IMR-90 (cell line): ENCODE data around the gene SMC6. TPM values are rescaled to one million over a fixed set of nuclear protein-coding genes. Genes with fewer than 3 reads are reported as not detected.

ENCODE experiments used
- ATAC-seq: fragments of 200-7000 bp; cut with Tn5 transposase; 2 replicates; pipeline ENCODE4 v1.9.1; 2020; ENCODE audit warnings: low read depth, mild to moderate bottlenecking, moderate library complexity
- BruUV-seq: library from RNA; stranded (reverse); fragments of 400-500 nt; replicated peaks from 2 replicates; lab custom pipeline; 2021; lab: Mats Ljungman, UMichigan
- CTCF ChIA-PET: fragments of 300-600 bp; formaldehyde crosslinking; extraction: SDS; loops from one replicate; lab custom pipeline; 2021; ENCODE audit warnings: antibody characterized with exemption; lab: Yijun Ruan, JAX
- POLR2A ChIA-PET: fragments of 300-600 bp; sonication (Branson Sonifier 250); formaldehyde crosslinking; loops from one replicate; lab custom pipeline; 2022; ENCODE audit warnings: antibody characterized with exemption; ENCODE audit not compliant: unreplicated experiment; lab: Charles Lee
- DNase-seq: peaks from one replicate; pipeline ENCODE4 v3.0.0; 2013
- H2AFZ ChIP-seq: replicated peaks from 2 replicates; pipeline ENCODE3; 2013; ENCODE audit warnings: low read length, mild to moderate bottlenecking; ENCODE audit not compliant: poor library complexity
- H2AK5ac ChIP-seq: 2 replicates; pipeline ENCODE4 v1.6.1; 2013; ENCODE audit warnings: low read depth, low read length, inconsistent platforms
- H2AK9ac ChIP-seq: replicated peaks from 2 replicates; pipeline ENCODE3; 2013; ENCODE audit warnings: mild to moderate bottlenecking, low read depth, low read length, moderate library complexity; ENCODE audit not compliant: poor library complexity
- H2BK120ac ChIP-seq: 2 replicates; pipeline ENCODE4 v1.6.1; 2013; ENCODE audit warnings: low read depth, low read length, inconsistent platforms
- H2BK15ac ChIP-seq: 3 replicates; pipeline ENCODE4 v1.6.1; 2013; ENCODE audit warnings: low read depth, low read length, inconsistent platforms
- H2BK20ac ChIP-seq: 2 replicates; pipeline ENCODE4 v1.6.1; 2013; ENCODE audit warnings: low read depth, mild to moderate bottlenecking, inconsistent platforms, low read length, moderate library complexity
- H2BK5ac ChIP-seq: 2 replicates; pipeline ENCODE4 v1.6.1; 2013; ENCODE audit warnings: mild to moderate bottlenecking, low read depth, low read length, inconsistent platforms; ENCODE audit not compliant: poor library complexity, severe bottlenecking
- H3K14ac ChIP-seq: replicated peaks from 2 replicates; pipeline ENCODE4 v1.6.1; 2013; ENCODE audit warnings: low read depth, low read length, inconsistent platforms
- H3K18ac ChIP-seq: 2 replicates; pipeline ENCODE4 v1.6.1; 2013; ENCODE audit warnings: low read depth, low read length, control low read depth
- H3K23ac ChIP-seq: 2 replicates; pipeline ENCODE4 v1.6.1; 2013; ENCODE audit warnings: low read depth, low read length, inconsistent platforms
- H3K27ac ChIP-seq: 2 replicates; pipeline ENCODE4 v1.5.1; 2013; ENCODE audit warnings: mild to moderate bottlenecking, control low read depth, low read length; ENCODE audit not compliant: insufficient read depth
- H3K27me3 ChIP-seq: 2 replicates; pipeline ENCODE4 v1.6.1; 2013; ENCODE audit warnings: low read length; ENCODE audit not compliant: control insufficient read depth, insufficient read depth
- H3K36me3 ChIP-seq: 2 replicates; pipeline ENCODE4 v1.6.1; 2013; ENCODE audit warnings: low read length, mixed read lengths; ENCODE audit not compliant: control insufficient read depth, insufficient read depth
- H3K4ac ChIP-seq: 2 replicates; pipeline ENCODE4 v1.6.1; 2013; ENCODE audit warnings: low read depth, low read length, inconsistent platforms
- H3K4me1 ChIP-seq: 2 replicates; pipeline ENCODE4 v1.6.1; 2013; ENCODE audit warnings: low read length, mixed read lengths; ENCODE audit not compliant: control insufficient read depth, insufficient read depth
- H3K4me2 ChIP-seq: 2 replicates; pipeline ENCODE4 v1.6.1; 2013; ENCODE audit warnings: low read depth, mild to moderate bottlenecking, control low read depth, low read length, moderate library complexity
- H3K4me3 ChIP-seq: 2 replicates; pipeline ENCODE4 v1.5.1; 2013; ENCODE audit warnings: low read depth, mild to moderate bottlenecking, control low read depth, low read length, moderate library complexity; ENCODE audit not compliant: insufficient read depth
- H3K56ac ChIP-seq: 2 replicates; pipeline ENCODE4 v1.6.1; 2013; ENCODE audit warnings: low read length, inconsistent platforms; ENCODE audit not compliant: insufficient read depth; ENCODE audit errors: extremely low read depth
- H3K79me1 ChIP-seq, 2 experiments: 2 replicates each; pipeline ENCODE4 v1.6.1; 2013; ENCODE audit warnings: low read length in 2 of 2, inconsistent platforms in 1 of 2, low read depth in 1 of 2
- H3K9ac ChIP-seq: 2 replicates; pipeline ENCODE4 v1.6.1; 2013; ENCODE audit warnings: low read depth, low read length, control low read depth
- H3K9me1 ChIP-seq: 2 replicates; pipeline ENCODE4 v1.6.1; 2013; ENCODE audit warnings: low read length, inconsistent platforms; ENCODE audit not compliant: insufficient read depth
- H3K9me3 ChIP-seq: 2 replicates; pipeline ENCODE4 v1.6.1; 2013; ENCODE audit warnings: low read length; ENCODE audit not compliant: control insufficient read depth, insufficient read depth
- H4K20me1 ChIP-seq: 2 replicates; pipeline ENCODE4 v1.6.1; 2013; ENCODE audit warnings: low read length, inconsistent platforms; ENCODE audit not compliant: insufficient read depth
- H4K5ac ChIP-seq: 2 replicates; pipeline ENCODE4 v1.6.1; 2013; ENCODE audit warnings: mild to moderate bottlenecking, low read depth, low read length, control low read depth
- H4K8ac ChIP-seq, 2 experiments: 2 replicates each; pipeline ENCODE4 v1.6.1; 2013; ENCODE audit warnings: low read depth in 2 of 2, low read length in 2 of 2, control low read depth in 1 of 2, inconsistent platforms in 1 of 2
- H4K91ac ChIP-seq: 2 replicates; pipeline ENCODE4 v1.6.1; 2013; ENCODE audit warnings: low read depth, low read length, inconsistent platforms; ENCODE audit not compliant: insufficient read depth
- BHLHE40 ChIP-seq: fragments of 150-350 bp; IDR thresholded peaks from 2 replicates; pipeline ENCODE4 v1.6.1; 2016; ENCODE audit warnings: mild to moderate bottlenecking, low read depth, low read length
- CEBPB ChIP-seq: IDR thresholded peaks from 2 replicates; pipeline ENCODE4 v1.6.1; 2012; ENCODE audit warnings: low read depth, low read length, improper control_type of control experiment
- CHD1 ChIP-seq: IDR thresholded peaks from 2 replicates; pipeline ENCODE4 v1.6.1; 2012; ENCODE audit warnings: low read depth, low read length, improper control_type of control experiment
- FOS ChIP-seq: fragments of 150-350 bp; IDR thresholded peaks from 2 replicates; pipeline ENCODE4 v1.6.1; 2016; ENCODE audit warnings: low read depth, low read length
- MAFK ChIP-seq: IDR thresholded peaks from 2 replicates; pipeline ENCODE4 v1.6.1; 2012; ENCODE audit warnings: low read depth, low read length, improper control_type of control experiment
- MAZ ChIP-seq: IDR thresholded peaks from 2 replicates; pipeline ENCODE4 v1.6.1; 2012; ENCODE audit warnings: low read depth, mild to moderate bottlenecking, low read length, improper control_type of control experiment, moderate library complexity, borderline replicate concordance
- MXI1 ChIP-seq: IDR thresholded peaks from 2 replicates; pipeline ENCODE4 v1.6.1; 2012; ENCODE audit warnings: low read depth, mild to moderate bottlenecking, low read length, moderate library complexity, borderline replicate concordance
- NFE2L2 ChIP-seq: fragments of 150-350 bp; IDR thresholded peaks from 2 replicates; pipeline ENCODE4 v1.6.1; 2016; ENCODE audit warnings: low read depth, mild to moderate bottlenecking, low read length
- POLR2A ChIP-seq: IDR thresholded peaks from 2 replicates; pipeline ENCODE4 v1.6.1; 2012; ENCODE audit warnings: mild to moderate bottlenecking, low read depth, low read length
- RAD21 ChIP-seq: IDR thresholded peaks from 2 replicates; pipeline ENCODE4 v1.6.1; 2012; ENCODE audit warnings: low read length, improper control_type of control experiment
- RCOR1 ChIP-seq: IDR thresholded peaks from 2 replicates; pipeline ENCODE4 v1.6.1; 2012; ENCODE audit warnings: mild to moderate bottlenecking, low read length, improper control_type of control experiment; ENCODE audit not compliant: insufficient replicate concordance
- RFX5 ChIP-seq: IDR thresholded peaks from 2 replicates; pipeline ENCODE4 v1.8.0; 2012; ENCODE audit warnings: low read depth, mild to moderate bottlenecking, low read length, moderate library complexity
- SMC3 ChIP-seq: fragments of 150-350 bp; IDR thresholded peaks from 2 replicates; pipeline ENCODE4 v1.6.1; 2016; ENCODE audit warnings: low read depth, mild to moderate bottlenecking, antibody characterized with exemption, low read length, moderate library complexity
- WGBS, 2 experiments: methylation state at CpG; one replicate each; pipeline versions ENCODE4 v1.1.5 to v1.1.7; 2013; ENCODE audit warnings: missing lambda C conversion rate in 2 of 2; ENCODE audit not compliant: insufficient read length in 1 of 2; ENCODE audit errors: extremely low coverage in 2 of 2; 5-methylcytosine and 5-hydroxymethylcytosine counted together
- dilution Hi-C: fragments of 300-500 bp; cut with HindIII; formaldehyde crosslinking; loops from one replicate; pipeline ENCODE4 v1.14.3; 2018; ENCODE audit warnings: low sequenced_read_pairs; ENCODE audit not compliant: unreplicated experiment
- in situ Hi-C: fragments of 300-500 bp; cut with MboI; formaldehyde crosslinking; loops from 3 replicates; pipeline ENCODE4 v1.14.3; 2019; ENCODE audit warnings: low sequenced_read_pairs, inconsistent platforms, mixed read lengths
- intact Hi-C: fragments of 100-400 bp; cut with micrococcal nuclease; formaldehyde crosslinking; loops from 2 replicates; pipeline ENCODE4 v1.10.0; 2022
- polyA plus RNA-seq, 3 experiments: library from polyadenylated mRNA; depleted of rRNA; stranded (reverse); fragments of >200 nt; gene quantifications; 2 replicates each; pipeline ENCODE4 v1.2.3, GENCODE V29; 2012; ENCODE audit warnings: low replicate concordance in 1 of 3
- total RNA-seq: library from RNA; depleted of rRNA; stranded (reverse); fragments of >200 nt; gene quantifications from 2 replicates; pipeline ENCODE4 v1.2.3, GENCODE V29; 2012
- TF ChIP-seq, protein P1 (sequence below): conservative IDR thresholded peaks from 2 replicates; pipeline ENCODE4 v1.5.1; 2012; ENCODE audit warnings: mild to moderate bottlenecking, low read depth, low read length, improper control_type of control experiment
- TF ChIP-seq, protein P2 (sequence below): fragments of 150-350 bp; IDR thresholded peaks from 2 replicates; pipeline ENCODE4 v1.6.1; 2017; ENCODE audit warnings: mild to moderate bottlenecking, antibody characterized with exemption, low read length, low read depth
- TF ChIP-seq, protein P3 (sequence below): fragments of 150-350 bp; IDR thresholded peaks from 2 replicates; pipeline ENCODE4 v1.6.1; 2016; ENCODE audit warnings: low read depth, mild to moderate bottlenecking, low read length, moderate library complexity, borderline replicate concordance

SMC6 gene
- total and polyA plus RNA-seq, 2 of the 4 experiments (the other 2 are of a cell fraction), result 6.5 to 10.4 TPM

DNA sequence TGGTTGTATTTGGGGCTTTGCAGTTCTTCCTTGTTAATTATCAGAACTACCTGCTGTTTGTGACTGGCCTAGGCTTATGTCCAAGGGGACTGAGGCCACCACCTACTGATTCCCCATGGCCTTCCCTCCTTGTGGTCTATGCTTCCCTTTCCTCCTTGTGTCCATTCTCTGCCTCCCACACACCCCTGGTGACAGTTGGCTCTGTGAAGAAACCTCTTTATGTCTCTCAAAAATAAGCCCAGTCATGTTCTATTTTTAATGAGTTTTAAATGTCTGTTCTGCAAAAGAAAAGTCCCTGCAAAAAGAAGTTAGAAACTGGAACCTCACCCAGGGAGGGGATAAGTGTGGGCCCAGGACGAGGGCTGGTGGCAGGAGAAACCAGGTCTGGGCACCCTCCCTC, 105.0 kb downstream of the SMC6 start:
- no peak overlapping the region for H2BK120ac ChIP-seq
- no peak overlapping the region for H4K5ac ChIP-seq
- ChIA-PET CTCF (no interaction called here), POLR2A (no interaction called here)
- no peak overlapping the region for H3K4ac ChIP-seq
- H3K9me3 ChIP-seq, result no peaks in the 10 kb centered on the region
- no peak overlapping the region for H3K56ac ChIP-seq
- no peak for DNase-seq
- no peak overlapping the region for H3K4me2 ChIP-seq
- WGBS, 2 experiments, result no CpG with 5 or more reads among the region's 1 CpG
- H3K23ac ChIP-seq, result no peak overlapping the region
- no peaks in the 10 kb centered on the region for H3K27me3 ChIP-seq
- no peaks in the 10 kb centered on the region for H3K79me1 ChIP-seq
- no peak for TF ChIP-seq SMC3
- TF ChIP-seq, protein P1, sequence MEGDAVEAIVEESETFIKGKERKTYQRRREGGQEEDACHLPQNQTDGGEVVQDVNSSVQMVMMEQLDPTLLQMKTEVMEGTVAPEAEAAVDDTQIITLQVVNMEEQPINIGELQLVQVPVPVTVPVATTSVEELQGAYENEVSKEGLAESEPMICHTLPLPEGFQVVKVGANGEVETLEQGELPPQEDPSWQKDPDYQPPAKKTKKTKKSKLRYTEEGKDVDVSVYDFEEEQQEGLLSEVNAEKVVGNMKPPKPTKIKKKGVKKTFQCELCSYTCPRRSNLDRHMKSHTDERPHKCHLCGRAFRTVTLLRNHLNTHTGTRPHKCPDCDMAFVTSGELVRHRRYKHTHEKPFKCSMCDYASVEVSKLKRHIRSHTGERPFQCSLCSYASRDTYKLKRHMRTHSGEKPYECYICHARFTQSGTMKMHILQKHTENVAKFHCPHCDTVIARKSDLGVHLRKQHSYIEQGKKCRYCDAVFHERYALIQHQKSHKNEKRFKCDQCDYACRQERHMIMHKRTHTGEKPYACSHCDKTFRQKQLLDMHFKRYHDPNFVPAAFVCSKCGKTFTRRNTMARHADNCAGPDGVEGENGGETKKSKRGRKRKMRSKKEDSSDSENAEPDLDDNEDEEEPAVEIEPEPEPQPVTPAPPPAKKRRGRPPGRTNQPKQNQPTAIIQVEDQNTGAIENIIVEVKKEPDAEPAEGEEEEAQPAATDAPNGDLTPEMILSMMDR, result no peak
- TF ChIP-seq RFX5, result no peak
- TF ChIP-seq NFE2L2, result no peak
- TF ChIP-seq MXI1, result no peak
- no peak for TF ChIP-seq BHLHE40
- no peak for TF ChIP-seq RAD21
- no peak for TF ChIP-seq CHD1
- TF ChIP-seq FOS, result no peak
- TF ChIP-seq, protein P2, sequence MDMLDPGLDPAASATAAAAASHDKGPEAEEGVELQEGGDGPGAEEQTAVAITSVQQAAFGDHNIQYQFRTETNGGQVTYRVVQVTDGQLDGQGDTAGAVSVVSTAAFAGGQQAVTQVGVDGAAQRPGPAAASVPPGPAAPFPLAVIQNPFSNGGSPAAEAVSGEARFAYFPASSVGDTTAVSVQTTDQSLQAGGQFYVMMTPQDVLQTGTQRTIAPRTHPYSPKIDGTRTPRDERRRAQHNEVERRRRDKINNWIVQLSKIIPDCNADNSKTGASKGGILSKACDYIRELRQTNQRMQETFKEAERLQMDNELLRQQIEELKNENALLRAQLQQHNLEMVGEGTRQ, result no peak
- no peak for TF ChIP-seq MAZ
- TF ChIP-seq, protein P3, sequence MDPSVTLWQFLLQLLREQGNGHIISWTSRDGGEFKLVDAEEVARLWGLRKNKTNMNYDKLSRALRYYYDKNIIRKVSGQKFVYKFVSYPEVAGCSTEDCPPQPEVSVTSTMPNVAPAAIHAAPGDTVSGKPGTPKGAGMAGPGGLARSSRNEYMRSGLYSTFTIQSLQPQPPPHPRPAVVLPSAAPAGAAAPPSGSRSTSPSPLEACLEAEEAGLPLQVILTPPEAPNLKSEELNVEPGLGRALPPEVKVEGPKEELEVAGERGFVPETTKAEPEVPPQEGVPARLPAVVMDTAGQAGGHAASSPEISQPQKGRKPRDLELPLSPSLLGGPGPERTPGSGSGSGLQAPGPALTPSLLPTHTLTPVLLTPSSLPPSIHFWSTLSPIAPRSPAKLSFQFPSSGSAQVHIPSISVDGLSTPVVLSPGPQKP, result no peak
- TF ChIP-seq RCOR1, result no peak
- TF ChIP-seq MAFK, result no peak
- no peak for TF ChIP-seq CEBPB
- TF ChIP-seq POLR2A, result no peak
- H3K27ac ChIP-seq, result no peak overlapping the region
- no peak overlapping the region for H3K4me3 ChIP-seq
- H3K9ac ChIP-seq, result no peak overlapping the region
- H4K8ac ChIP-seq, result no peak overlapping the region
- BruUV-seq, result no TSS peak
- no peaks in the 10 kb centered on the region for H3K36me3 ChIP-seq
- in situ Hi-C loops, result no loop called here
- ATAC-seq, result no peak
- no peak overlapping the region for H2AFZ ChIP-seq
- dilution Hi-C loops, result no loop called here
- no peak overlapping the region for H3K14ac ChIP-seq
- intact Hi-C loops, result no loop called here
- no peak overlapping the region for H2BK20ac ChIP-seq
- H2AK9ac ChIP-seq, result no peak overlapping the region
- no peak overlapping the region for H2BK15ac ChIP-seq
- H4K20me1 ChIP-seq, result no peaks in the 10 kb centered on the region
- no peak overlapping the region for H3K18ac ChIP-seq
- H2BK5ac ChIP-seq, result no peak overlapping the region
- H3K9me1 ChIP-seq, result peaks cover 18% of the 10 kb centered on the region
- H2AK5ac ChIP-seq, result no peak overlapping the region
- H3K4me1 ChIP-seq, result peaks cover 17% of the 10 kb centered on the region
- no peak overlapping the region for H4K91ac ChIP-seq
